Measurements from ENCODE around the gene SOCS7.

DNA sequence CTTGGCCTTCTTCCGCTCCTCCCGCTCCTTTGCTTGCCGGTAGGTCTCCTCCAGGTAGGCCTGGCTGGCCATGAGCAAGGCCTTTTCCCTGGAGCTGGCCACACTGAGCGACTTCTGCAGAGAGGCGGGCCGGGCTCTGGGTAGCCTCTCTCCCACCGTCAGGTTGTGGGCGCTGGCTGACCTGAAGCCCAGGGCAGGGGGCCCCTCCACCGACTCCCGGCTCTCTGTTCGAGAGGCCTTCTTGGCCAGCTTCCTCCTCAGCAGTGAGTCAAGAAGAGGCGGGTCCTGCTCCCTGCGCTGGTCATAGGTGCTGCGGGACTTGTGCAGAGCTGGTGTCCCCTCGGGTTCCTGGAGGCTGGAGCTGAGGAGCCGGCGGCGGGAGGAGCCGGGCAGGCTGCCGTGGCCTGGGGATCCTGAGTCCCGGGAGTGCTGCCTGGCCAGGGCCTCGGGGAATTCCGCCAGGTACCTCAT lies 20.7 kb upstream of the SOCS7 start:
- TF ChIP-seq, protein P1, sequence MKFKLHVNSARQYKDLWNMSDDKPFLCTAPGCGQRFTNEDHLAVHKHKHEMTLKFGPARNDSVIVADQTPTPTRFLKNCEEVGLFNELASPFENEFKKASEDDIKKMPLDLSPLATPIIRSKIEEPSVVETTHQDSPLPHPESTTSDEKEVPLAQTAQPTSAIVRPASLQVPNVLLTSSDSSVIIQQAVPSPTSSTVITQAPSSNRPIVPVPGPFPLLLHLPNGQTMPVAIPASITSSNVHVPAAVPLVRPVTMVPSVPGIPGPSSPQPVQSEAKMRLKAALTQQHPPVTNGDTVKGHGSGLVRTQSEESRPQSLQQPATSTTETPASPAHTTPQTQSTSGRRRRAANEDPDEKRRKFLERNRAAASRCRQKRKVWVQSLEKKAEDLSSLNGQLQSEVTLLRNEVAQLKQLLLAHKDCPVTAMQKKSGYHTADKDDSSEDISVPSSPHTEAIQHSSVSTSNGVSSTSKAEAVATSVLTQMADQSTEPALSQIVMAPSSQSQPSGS (IDR thresholded peaks at IDR 0.05; ENCODE audit: low read length) = no peak
- TF ChIP-seq EZH2 (IDR thresholded peaks at IDR 0.05; ENCODE audit: borderline replicate concordance, control insufficient read depth, low read depth, low read length) (no peak), SUZ12 (IDR thresholded peaks at IDR 0.05; ENCODE audit: unreplicated experiment) (no peak), BHLHE40 (IDR thresholded peaks at IDR 0.05; ENCODE audit: borderline replicate concordance in 1 of 2, low read depth in 2 of 2, low read length in 1 of 2) (no peak), SP1 (IDR thresholded peaks at IDR 0.05; ENCODE audit: low read depth, low read length) (no peak), RELA (IDR thresholded peaks at IDR 0.05; ENCODE audit: borderline replicate concordance, partially characterized antibody) (no peak), POLR2AphosphoS5 (IDR thresholded peaks at IDR 0.05; ENCODE audit: low read length) (no peak), CHD2 (IDR thresholded peaks at IDR 0.05; ENCODE audit: borderline replicate concordance, low read depth, low read length) (no peak), JUNB (IDR thresholded peaks at IDR 0.05) (no peak), POLR2A (IDR thresholded peaks at IDR 0.05; ENCODE audit: low read depth, low read length) (no peak)
- TF ChIP-seq, protein P2, sequence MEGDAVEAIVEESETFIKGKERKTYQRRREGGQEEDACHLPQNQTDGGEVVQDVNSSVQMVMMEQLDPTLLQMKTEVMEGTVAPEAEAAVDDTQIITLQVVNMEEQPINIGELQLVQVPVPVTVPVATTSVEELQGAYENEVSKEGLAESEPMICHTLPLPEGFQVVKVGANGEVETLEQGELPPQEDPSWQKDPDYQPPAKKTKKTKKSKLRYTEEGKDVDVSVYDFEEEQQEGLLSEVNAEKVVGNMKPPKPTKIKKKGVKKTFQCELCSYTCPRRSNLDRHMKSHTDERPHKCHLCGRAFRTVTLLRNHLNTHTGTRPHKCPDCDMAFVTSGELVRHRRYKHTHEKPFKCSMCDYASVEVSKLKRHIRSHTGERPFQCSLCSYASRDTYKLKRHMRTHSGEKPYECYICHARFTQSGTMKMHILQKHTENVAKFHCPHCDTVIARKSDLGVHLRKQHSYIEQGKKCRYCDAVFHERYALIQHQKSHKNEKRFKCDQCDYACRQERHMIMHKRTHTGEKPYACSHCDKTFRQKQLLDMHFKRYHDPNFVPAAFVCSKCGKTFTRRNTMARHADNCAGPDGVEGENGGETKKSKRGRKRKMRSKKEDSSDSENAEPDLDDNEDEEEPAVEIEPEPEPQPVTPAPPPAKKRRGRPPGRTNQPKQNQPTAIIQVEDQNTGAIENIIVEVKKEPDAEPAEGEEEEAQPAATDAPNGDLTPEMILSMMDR (IDR thresholded peaks at IDR 0.05 in 2 of 3, conservative IDR thresholded peaks at IDR 0.05 in 1 of 3; ENCODE audit: control insufficient read depth in 2 of 3, extremely low read depth in 1 of 3, insufficient read depth in 1 of 3, low read depth in 3 of 3, low read length in 3 of 3) = no peak
- TF ChIP-seq, protein P3, sequence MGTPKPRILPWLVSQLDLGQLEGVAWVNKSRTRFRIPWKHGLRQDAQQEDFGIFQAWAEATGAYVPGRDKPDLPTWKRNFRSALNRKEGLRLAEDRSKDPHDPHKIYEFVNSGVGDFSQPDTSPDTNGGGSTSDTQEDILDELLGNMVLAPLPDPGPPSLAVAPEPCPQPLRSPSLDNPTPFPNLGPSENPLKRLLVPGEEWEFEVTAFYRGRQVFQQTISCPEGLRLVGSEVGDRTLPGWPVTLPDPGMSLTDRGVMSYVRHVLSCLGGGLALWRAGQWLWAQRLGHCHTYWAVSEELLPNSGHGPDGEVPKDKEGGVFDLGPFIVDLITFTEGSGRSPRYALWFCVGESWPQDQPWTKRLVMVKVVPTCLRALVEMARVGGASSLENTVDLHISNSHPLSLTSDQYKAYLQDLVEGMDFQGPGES (IDR thresholded peaks at IDR 0.05) = no peak

Data from GM12878 (cell line).